GM18511 (cell line): ENCODE results near the gene ARHGAP22.

Source experiments
- ATAC-seq: cut with Tn5 transposase; IDR thresholded peaks from one replicate; pipeline ENCODE4 v1.9.1; 2021; ENCODE audit warnings: mild to moderate bottlenecking, moderate library complexity; ENCODE audit not compliant: unreplicated experiment

The ARHGAP22 gene

DNA sequence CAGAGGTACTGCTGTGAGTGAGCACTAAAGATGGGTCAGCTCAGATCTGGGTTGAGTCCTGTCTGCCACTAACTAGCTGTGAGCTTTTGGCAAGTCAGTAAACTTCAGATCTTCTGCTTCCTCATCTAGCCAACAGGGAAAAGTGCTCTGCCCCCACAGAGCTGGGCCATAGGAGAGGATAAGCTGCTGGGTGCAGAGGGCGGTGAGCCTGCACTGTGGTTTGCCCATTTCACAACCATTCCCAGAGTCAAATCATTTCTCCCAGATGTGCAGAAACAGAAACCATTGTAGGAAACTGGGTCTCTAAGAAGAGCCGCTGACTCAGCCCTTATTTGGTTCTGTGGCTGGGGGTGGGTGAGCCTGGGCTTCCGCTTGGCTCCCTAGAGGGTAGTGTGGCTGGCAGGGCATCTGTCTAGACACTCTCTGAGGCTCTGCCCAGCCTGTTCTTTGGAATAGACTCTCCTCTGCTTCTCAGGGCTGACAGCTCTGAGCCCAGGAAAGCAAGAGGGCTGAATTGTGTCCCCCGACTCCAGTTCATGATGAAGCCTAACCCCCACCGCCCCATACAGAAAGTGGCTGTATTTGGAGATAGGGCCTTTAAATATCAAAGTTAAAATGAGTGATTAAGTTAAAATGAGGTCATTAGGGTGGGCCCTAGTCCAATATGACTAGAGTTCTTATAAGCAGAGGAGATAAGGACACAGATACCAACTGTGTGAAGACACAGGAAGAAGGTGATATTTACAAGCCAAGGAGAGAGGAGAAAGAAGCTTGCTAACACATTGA, 29.5 kb upstream of the ARHGAP22 start:
- peak; percentile 97 for ATAC-seq

DNA sequence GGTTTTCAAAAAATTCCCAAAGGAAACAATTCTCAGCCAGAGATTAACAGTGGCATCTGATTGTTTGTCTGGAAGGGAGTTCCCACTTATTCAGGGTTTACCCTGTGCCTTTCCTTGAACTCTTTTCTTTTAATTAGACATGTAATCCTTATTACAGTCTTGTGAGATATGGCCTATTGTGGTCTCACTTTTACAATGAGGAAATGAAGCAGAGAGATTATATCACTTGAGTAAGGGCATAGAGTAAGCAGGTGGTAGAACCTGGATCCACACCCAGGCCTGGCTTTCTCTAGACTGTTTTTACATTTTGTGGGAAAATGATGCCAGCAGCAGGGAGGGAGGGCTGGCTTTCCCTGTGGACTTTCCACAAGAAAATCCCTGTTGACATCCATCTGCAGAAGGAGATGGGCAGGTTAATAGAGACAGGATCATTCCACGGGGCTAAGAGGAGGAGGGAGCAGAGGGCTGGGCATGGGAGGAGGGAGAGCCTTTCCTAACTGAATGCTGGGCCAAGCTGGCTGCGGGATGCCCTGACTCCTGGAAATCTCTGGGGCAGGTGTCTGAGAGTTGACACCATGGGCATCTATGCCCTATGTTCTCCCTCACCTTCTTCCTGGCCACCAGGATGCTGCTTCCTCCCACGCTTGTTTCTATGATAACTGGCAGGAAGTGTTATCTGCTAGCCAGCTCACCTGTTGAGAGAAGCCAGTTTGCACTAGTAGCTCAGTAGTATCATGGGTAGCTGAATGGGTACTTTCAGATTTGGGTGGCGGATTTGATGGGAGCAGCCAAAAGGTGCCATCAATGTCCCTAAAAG, 28.7 kb upstream of the ARHGAP22 start:
- peak; percentile 48 for ATAC-seq

DNA sequence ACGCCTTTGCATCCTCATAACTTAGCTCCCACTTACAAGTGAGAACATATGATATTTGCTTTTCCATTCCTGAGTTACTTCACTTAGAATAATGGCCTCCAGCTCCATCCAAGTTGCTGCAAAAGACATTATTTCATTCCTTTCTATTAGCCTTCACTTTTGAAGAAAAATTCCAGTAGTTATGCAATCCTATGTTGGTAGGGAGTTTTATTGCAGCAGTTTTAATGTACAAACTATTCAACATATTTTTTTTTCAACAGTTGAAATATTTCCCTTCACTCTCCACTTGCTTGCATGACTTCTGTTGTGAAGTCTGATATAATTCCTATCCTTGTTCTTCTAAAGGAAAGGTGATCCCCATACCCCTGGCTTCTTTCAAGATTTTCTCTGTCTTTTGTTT, 27.3 kb upstream of the ARHGAP22 start:
- ATAC-seq = no peak

DNA sequence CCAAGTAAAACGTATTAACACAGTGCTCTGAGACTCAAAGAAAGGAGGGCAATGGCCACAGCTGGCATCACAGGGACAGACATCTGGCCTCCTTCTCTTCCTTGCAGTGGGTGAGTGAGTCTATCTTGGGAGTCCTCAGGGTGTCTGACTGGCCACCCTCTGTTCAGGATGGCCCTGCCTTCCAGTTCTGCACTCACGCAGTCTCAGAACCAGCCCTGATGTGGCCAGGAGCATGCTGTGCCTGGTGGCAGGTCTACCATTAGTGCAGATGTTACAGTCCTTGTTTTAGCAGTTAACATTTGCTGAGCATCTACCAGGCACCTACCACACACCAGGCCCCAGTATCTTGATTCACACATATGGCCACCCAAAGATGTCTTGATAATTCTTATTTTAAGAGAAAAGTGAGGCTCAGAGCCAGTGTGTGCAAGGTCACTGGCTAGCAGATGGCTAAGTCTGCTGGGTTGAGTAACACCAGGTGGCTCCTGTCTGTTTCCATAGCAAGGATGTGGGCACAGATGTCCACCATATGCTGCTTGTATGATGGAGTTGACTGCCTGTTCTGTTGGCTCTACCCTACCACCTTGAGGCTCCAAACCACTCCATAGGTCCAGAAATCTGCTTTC, 23.2 kb upstream of the ARHGAP22 start:
- ATAC-seq = no peak

GRCh38 chr10:48626986-48627731, 22.3 kb upstream of the ARHGAP22 start:
- ATAC-seq = no peak

DNA sequence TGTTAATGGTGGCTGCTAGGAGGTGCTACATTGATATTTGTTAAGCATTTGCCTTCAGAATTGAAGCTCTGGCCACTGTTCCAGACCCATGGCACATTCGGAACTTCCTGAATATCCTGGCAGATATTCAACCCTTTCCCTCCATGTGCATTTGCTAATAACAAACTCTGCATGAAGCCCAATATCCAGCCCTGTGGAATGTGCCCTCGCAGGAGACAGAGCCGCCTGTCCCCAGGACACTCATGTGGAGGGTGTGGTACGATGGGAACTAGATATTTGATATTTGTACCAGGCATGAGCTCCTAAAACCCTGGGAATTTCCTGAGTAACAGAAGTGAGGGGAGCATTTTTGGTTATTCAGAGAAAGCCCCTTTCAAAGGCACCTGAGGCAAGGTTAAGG, 21.6 kb upstream of the ARHGAP22 start:
- ATAC-seq = no peak

DNA sequence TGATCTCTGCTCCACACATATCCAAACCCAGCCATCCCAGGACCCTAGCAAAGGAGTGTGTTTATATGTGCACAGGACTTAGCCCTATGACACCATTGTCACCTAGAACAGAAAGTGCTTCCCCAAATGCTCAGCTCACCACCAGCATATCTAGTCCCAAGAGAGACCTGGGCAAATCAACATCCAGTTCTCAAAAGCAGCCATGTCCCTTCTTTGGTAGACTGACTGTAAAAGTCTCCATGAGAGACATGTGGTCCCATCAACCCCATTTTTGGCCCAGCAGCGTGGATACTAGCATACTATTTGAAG, 20.9 kb upstream of the ARHGAP22 start:
- ATAC-seq = no peak

GRCh38 chr10:48623607-48624132, 18.8 kb upstream of the ARHGAP22 start:
- ATAC-seq = no peak

DNA sequence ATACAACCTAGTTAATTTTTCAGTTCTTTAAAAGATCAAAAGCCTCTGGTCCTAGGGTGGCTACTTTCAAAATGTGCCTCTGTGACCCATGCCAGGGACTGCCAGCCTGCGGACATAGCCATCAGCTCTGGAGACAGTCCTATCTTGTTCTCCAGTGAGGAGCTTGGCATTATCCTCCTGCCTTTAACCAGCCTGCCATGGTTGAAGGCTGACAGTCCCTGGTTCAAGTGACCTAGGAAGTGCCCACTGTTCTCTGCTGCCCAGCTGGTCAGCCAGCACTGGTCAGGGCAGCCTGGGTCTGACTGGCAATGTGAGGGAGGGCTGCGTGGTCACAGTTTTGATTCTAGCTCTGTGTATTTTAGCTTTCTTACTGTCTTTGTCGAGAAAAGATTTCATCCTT, 18.1 kb upstream of the ARHGAP22 start:
- no peak for ATAC-seq

GRCh38 chr10:48620719-48621118, 15.8 kb upstream of the ARHGAP22 start:
- ATAC-seq = no peak

DNA sequence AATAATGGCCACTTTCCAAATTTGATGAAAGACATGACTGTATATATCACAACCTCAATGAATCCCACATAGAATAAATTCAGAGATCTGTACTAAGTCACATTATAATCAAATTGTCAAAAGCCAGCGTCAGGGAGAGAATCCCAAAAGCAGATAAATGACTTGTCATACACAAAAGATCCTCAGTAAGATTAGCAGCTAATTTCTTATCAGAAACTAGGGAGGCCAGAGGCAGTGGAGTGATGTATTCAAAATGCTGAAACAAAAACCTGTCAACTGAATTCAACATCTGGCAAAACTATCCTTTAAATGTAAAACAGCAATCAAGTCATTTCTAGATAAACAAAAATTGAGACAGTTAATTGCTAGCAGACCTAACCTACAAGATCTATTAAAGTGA, 11.6 kb upstream of the ARHGAP22 start:
- ATAC-seq = no peak

DNA sequence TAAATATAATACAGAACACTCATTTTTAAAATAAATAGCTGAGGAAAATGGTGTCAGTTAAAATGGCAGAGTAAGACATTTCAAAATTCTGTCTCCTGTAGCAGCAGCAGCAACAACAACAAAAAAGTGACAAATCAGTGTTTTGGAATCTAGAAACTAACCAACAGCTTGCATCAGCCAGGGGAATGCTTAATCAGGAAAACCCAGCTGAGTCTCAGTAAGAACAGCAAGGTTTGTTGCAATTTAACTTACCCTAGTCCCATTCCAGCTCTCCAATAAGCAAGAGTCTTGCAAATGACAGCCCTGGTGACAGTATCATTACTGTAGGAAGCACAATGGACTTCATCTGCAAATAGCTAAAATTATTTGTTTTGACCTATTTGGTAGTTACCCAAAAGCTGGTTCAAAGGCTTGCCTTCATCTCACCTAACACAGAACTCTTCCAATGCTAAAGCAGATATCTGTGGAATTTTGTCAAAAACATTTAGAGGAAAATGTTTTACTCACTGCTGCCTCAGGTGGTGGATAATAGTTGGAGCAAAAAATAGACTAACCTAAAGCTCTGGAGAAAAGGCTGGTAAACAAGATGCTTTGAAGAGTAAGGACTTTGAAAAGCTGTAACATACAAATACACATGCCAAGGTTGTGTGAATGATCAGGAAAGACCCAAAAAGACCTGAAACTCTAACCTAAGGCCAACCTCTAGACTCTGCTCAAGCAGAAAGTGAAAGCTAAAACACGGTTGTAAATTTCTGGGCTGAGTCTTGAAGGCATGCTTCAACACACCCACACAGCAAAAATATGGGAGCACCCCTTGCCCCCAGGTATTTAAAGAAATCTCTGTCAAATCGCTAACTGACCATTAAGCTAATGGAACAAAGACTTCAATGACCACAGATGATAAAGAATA, 9.9 kb upstream of the ARHGAP22 start:
- ATAC-seq = peak; percentile 81

GRCh38 chr10:48613016-48613415, 8.1 kb upstream of the ARHGAP22 start:
- no peak for ATAC-seq

- ATAC-seq = no peak
Measured at GRCh38 chr10:48612236-48612943, 7.5 kb upstream of the ARHGAP22 start.

DNA sequence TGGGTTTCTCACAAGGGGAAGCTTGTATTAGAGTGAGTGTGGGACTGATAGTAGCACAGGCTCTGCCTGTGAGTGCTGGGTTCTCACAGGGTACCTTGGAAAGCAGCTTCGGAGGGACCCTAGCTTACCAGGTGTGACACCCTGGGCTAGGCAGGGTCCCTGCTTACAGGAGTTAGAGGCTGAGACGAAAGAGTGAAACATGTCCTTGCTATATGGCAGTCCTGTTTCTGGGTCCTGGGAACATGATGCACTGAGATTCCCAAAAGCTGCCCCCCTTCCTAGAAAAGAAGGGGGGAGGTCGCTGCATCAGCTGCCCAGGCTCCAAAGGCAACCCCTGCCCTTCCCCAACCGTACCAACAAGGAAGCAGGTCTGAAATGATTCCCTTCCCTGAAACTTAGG, 6.3 kb upstream of the ARHGAP22 start:
- ATAC-seq = no peak

- no peak for ATAC-seq
Measured at GRCh38 chr10:48610585-48611093, 5.8 kb upstream of the ARHGAP22 start.

DNA sequence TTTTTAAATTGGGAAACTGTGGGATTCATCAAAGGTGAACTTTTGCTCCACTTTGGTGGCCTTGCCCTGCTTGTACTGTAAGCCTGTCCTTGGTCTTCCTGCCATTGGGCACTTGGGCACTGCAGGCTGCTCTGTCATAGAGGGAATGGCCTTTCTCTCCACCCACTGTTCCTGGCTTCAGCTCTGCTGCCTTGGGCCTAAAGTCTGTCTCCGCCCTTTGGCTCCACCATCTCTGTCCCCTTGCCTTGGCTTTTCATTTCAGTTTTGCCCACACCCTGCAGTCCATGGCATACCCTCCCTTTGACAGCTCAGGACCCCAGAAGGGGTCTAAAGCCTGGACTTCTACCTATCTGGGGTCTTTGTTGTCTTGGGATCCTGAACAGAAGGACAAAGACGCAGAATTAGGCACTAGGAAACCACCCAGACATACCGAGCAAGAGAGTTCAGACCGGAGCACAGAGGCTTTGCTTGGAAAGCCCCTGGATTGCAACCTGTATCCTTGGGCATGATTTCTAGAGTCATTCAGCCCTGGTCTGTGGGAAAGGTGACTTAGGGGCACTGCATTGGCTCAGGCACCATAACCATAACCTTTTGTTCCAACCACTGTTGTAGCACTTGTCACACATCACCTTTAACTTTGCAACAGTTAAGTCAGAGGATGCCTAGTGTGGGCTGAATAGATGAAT, 5.2 kb upstream of the ARHGAP22 start:
- ATAC-seq = no peak

DNA sequence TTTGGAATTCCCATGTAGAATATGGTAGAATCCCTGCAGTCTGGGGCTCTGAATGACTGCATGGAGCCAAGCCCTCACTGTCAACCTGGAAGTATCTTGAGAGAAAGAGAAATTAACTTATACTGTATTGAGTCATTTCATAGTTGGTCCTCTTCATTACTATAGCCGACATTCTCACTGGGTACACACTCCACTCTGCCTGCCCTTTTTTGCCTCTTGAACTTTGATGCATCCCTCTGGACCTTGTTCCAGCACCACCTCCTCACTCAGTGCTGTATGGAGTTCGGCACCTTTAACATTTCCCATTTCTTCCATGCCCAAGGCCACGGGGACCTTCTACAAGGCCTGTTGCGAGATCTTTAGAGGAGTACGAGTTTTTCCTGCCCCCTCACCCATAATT, 4.6 kb upstream of the ARHGAP22 start:
- ATAC-seq = no peak

GRCh38 chr10:48608976-48609375, 4.1 kb upstream of the ARHGAP22 start:
- no peak for ATAC-seq
